GM21786 (cell line): ENCODE data around the gene SIMC1.
"Not testable (repeated sequence)": the region's sequence is repeated elsewhere in the genome, so short reads cannot be mapped to it uniquely, and the experiment has no call there.

Experiments
- ATAC-seq: cut with Tn5 transposase; IDR thresholded peaks from one replicate; pipeline ENCODE4 v1.9.1; 2021; ENCODE audit not compliant: unreplicated experiment

The SIMC1 gene

GRCh38 chr5:176214466-176215021 lies 23.7 kb upstream of the SIMC1 start:
- not testable (repeated sequence) for ATAC-seq

- ATAC-seq: not testable (repeated sequence)
Observed at GRCh38 chr5:176216393-176216916, 21.8 kb upstream of the SIMC1 start.

- not testable (repeated sequence) for ATAC-seq
Observed at GRCh38 chr5:176217188-176217729, 21.0 kb upstream of the SIMC1 start.

DNA sequence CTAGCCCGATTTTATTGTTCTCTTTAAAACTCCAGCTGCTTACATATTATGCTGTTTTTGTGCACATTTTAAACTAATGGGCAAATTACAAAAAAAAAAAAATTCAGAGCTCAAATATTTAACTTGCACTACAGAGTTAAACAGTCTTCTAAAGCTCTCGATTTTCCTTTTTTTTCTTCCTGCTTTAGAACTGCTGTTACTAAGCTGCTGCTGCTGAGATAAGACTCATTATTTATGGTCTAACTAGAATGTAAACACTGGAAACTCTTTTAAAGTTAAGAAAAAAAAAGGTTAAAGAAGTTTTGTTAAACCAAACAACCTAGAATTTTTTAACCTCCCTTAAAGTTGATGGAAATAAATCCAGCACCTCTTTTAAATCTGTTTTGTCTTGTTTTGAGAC lies 20.5 kb upstream of the SIMC1 start:
- ATAC-seq: not testable (repeated sequence)

DNA sequence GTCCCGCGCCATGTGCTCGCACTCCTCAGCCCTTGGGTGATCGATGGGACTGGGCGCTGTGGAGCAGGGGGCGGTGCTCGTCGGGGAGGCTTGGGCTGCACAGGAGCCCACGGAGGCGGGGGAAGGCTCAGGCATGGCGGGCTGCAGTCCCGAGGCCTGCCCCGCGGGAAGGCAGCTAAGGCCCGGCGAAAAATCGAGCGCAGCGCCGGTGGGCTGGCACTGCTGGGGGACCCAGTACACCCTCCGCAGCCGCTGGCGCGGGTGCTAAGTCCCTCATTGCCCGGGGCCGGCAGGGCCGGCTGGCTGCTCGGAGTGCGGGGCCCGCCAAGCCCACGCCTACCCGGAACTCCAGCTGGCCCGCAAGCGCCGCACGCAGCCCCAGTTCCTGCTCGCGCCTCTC lies 16.2 kb upstream of the SIMC1 start:
- not testable (repeated sequence) for ATAC-seq

- not testable (repeated sequence) for ATAC-seq
Observed at GRCh38 chr5:176228358-176228757, 9.9 kb upstream of the SIMC1 start.

- ATAC-seq: not testable (repeated sequence)
Observed at GRCh38 chr5:176233253-176233652, 5.0 kb upstream of the SIMC1 start.

- ATAC-seq: peak; percentile 47
Observed at GRCh38 chr5:176235155-176235554, 3.1 kb upstream of the SIMC1 start.

DNA sequence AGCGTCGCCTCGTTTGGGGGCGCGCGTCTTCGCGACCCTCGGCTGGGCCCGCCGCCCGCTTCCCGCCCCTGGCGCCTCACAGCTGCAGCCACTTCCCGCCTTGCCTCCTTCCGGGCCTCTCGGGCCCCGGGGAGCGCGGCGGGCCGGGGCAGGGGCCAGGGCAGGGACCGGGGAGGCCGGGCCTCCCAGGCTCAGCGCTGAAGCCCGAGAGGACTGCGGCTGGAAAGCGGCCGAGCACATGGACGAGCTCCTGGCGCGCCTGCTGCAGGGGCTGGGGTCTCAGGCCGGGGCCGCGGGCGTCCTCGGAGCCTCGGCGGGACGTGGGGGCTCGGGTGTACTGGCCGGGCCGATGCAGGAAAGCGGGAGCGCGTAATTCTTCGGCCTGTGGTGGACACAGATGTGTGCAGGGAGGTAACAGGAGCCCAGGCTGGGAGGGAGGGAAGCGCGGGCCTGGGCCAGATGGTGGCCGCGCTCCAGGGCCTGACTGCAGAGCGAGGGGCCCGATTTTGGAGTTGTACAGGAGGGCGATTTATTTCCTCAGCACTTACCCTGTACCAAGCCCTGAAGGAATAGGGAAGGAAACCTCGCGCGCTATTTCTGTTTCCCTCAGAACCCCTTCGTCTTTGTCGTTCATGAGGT lies 540 bp downstream of the SIMC1 start:
- peak; percentile 29 for ATAC-seq

DNA sequence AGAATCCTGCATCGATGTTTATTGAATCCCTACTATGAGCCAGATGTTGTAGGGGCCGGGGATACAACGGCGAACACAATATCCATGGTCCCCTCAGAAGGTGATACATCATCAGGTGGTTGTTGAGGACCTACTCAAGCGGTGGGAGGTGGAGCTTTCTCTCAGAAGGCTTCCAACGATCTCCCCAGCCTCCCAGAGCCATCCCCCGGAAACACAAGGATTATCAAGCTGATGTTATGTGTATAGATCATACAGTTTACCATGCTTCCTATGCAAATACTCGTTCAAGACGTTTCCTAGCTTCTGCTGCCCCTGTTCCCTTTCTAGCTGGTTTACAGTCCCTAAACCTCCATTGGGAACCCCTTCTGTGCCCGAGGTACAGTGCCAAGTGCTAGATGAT lies 1.1 kb downstream of the SIMC1 start:
- ATAC-seq: not testable (repeated sequence)

DNA sequence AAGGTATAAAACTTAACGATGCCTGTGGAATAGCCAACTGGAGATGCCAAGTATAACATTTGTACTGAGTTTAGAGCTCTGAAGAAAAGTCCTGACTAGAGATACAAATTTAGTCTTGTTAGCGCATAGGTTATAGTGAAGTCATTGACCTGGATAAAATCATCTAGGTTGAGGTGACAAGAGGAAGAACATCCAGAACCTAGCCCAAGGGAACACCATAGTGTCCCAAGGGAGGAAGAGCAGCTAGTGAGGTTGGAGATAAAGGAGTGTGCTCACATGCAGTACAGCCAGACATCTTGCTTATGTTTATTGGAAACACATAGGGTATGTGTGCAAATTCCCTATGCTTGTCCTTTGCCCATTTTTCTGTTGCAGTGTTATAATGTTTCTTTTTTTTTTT lies 6.1 kb downstream of the SIMC1 start:
- not testable (repeated sequence) for ATAC-seq

DNA sequence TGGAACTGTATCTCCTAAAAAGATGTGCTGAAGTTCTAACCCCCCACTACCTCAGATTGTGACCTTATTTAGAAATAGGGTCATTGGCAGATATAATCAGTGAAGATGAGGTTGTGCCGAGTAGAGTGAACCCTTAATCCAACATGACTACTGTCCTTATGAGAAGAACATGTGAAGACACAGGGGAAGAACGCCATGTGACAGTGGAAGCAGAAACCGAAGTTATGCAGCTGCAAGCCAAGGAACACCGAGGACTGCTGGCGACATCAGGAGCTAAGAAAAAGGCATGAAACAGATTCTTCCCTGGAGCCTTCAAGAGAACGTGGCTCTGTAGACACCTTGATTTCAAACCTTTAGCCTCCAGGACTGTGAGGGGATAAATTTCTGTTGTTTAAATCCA lies 6.8 kb downstream of the SIMC1 start:
- ATAC-seq: not testable (repeated sequence)

DNA sequence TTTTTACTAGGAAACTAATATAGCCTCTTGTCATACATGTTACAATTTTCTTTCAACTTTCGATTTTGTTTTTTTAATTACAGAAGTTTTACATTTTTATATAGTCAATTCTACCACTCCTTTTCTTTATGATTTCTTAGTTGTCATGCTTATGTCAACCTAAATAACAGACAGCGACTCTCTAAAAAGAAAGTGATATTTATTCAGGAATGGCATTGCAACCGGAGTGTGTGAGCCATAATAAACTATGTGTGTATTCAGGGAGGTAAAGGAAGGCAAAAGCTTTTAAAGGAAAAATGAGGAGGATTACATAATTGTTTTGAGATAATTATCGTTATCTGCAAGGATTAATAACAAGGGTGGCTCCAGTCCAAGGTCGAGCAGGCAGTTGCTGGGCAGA lies 7.3 kb downstream of the SIMC1 start:
- not testable (repeated sequence) for ATAC-seq

GRCh38 chr5:176250691-176251090 lies 12.5 kb downstream of the SIMC1 start:
- not testable (repeated sequence) for ATAC-seq

GRCh38 chr5:176252171-176252570 lies 13.9 kb downstream of the SIMC1 start:
- ATAC-seq: not testable (repeated sequence)

- ATAC-seq: not testable (repeated sequence)
Observed at GRCh38 chr5:176253370-176254065, 15.3 kb downstream of the SIMC1 start.

DNA sequence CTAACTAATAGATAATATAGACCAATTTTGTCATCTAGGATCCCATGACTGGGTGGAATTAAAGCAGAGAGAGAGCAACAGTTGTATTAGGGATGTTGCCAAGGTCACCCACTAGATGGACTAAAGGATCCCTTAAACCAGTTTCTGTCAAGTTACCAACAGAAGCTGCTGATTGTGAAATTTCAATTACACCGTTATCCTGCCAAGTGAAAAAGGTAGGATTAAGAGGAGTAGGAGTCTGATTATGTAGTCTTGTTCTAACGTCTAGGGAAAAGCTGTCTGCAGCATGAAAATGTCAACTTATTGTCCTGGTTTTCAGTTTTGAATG lies 15.8 kb downstream of the SIMC1 start:
- not testable (repeated sequence) for ATAC-seq

DNA sequence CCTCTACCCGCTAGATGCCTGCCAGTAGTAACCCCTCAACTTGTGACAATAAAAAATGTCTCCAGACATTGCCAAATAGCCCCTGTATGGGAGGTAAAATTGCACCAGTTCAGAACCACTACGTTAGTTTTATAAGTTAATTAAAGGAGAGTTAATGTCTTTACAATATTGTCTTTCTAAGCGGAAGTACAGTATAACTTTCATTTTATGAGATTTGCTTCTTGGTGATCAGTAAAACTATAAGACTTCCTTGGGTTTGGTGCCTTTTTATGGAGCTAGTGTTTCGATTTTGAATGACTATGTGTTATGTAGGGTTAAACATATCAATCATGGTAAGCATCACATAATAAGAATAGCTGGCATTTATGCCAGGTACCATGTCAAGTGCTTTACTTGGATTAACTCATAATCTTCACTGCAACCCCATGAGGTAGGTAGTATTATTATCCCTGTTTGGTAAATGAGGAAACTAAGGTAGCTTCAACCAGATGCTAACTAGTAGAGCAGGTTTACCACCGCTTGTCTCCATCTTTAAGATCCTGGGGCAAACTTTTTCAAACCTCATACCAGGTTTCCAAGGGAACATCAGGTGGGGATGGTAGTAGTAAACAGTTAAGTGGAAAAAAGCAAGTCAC lies 19.8 kb downstream of the SIMC1 start:
- not testable (repeated sequence) for ATAC-seq

- not testable (repeated sequence) for ATAC-seq
Observed at GRCh38 chr5:176260682-176261081, 22.5 kb downstream of the SIMC1 start.

DNA sequence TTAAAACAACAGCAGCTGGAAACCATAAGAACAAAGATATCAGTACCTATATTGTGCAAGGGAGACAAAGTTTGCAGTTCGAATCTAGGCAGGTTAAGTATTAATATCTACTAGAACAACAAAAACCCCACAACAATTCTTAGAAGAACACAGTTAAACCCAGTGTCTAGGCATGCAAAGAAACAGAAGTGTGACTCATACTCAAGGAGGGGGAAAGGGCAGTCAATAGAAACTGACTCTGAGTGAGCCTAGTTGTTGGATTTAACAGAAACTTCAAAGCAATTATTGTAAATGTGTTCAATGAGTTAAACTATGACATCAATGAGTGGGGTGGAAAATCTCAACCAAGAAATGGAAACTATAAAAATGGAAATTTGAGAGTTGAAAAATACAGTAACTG lies 28.2 kb downstream of the SIMC1 start:
- not testable (repeated sequence) for ATAC-seq

GRCh38 chr5:176289018-176289417 lies 50.8 kb downstream of the SIMC1 start:
- ATAC-seq: not testable (repeated sequence)
